ENCODE results near the gene EIF2A. TPM values are rescaled to one million over a fixed set of nuclear protein-coding genes. Genes with fewer than 3 reads are reported as not detected.
"Not testable (repeated sequence)": the region's sequence is repeated elsewhere in the genome, so short reads cannot be mapped to it uniquely, and the experiment has no call there.

Gene EIF2A
- total RNA-seq, 1 donor from 2014 or later: 165 TPM

GRCh38 chr3:150600647-150601530 lies 54.3 kb downstream of the EIF2A start:
- DNase-seq (ENCODE audit: low read depth in 2 of 2): not testable (repeated sequence)

DNA sequence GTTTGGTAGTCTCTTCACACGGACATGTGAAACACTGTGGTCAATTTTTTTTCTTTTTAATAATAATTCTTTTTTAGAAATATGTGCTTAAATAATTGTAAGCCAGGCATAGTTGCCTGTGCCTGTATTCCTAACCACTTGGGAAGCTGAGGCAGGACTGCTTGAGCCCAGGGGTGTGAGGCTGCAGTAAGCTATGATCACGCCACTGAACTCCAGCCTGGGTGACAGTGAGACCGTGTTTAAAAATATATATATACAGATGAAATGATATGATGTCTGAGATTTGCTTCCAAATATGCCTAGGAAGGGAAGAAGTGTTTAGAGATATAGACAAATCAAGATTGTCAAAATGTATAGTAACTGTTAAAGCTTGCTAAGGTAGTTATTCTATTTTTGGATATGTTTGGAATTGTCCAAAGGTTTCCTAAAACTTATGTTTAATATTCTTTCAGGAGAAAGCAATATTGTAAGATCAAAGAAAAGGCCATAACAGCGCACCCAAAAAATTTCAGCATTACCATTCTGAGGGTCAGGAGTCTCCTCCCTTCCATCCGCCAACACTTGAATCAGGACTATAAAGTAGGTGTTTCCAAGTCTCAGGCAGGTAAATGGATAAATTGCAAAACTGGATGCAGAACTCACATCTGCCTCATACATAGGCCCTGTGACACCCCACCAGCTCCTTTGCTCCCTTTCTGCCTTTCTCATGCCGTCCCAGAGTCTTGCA lies 56.0 kb downstream of the EIF2A start:
- no peak for DNase-seq (ENCODE audit: low read depth in 2 of 2)

GRCh38 chr3:150603153-150603979 lies 56.8 kb downstream of the EIF2A start, which contains the start of gene SELENOT:
TSS of gene SELENOT (plus strand) at chr3:150603321. CDS start at chr3:150603363, 42 bp downstream.
- peak; percentile 87 to 95 for DNase-seq (ENCODE audit: low read depth in 2 of 2)

DNA sequence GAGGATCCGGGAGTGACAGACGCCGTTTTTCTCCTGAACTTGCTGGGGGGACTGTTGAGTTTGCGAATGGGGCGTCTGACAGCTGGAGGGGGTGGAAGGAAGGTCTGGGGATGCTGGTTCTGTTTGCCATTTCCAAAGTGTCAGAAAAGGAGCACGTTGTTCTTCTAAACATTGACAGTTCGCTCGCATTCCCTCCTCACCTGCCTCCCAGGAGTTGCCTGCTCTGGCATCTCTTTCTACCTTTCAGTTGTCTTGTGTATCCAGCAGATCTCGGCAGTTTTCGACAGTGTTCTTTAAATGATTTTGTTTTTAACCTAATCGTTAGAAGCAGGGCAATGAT lies 57.4 kb downstream of the EIF2A start:
- no peak for DNase-seq (ENCODE audit: low read depth in 2 of 2)

GRCh38 chr3:150605998-150606641 lies 59.5 kb downstream of the EIF2A start:
- DNase-seq (ENCODE audit: low read depth in 2 of 2): no peak

GRCh38 chr3:150607267-150608065 lies 60.9 kb downstream of the EIF2A start:
- DNase-seq (ENCODE audit: low read depth in 2 of 2): no peak

DNA sequence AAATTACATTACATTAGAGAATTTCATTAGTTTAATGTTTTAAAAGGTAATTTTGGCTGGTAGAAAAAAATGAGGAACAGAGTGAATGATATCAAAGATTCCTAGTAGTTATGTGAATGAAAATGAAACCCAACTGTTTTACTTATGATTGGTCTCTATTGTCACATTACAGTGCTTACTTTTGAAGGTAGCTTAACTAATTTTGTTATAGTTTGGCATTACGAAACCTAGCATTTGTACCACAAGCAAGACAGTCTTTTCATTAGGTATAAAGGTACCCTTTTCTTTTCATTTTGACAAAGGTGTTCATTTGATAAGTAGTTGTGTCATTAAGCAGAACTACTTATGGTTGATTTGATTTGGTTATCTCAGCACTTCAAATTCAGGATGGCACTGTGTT lies 63.4 kb downstream of the EIF2A start:
- DNase-seq (ENCODE audit: low read depth in 2 of 2): no peak

GRCh38 chr3:150610785-150611184 lies 64.2 kb downstream of the EIF2A start:
- peak in 1 of 2 donors; percentile 18 for DNase-seq (ENCODE audit: low read depth in 2 of 2)

DNA sequence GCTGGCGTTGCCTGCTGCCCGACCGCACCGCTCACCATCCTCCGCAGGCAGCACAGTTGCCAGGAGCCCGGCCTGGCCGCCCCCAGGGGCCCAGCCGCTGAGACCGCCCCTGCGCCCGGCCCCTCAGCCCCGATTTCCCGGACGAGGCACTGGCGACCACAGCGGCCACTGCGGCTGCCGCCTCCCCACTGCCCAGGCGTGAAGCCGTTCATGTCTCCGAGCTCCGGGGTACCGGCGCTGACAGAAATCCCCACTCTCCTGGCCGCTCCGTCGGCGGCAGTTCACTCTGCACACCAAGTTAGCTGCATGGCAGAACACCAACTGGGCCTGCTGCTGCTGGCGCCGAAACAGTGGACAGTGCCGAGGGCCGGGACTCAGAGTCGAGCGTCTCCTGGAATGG lies 65.1 kb downstream of the EIF2A start:
- DNase-seq (ENCODE audit: low read depth in 2 of 2): no peak

GRCh38 chr3:150612494-150612893 lies 65.9 kb downstream of the EIF2A start:
- no peak for DNase-seq (ENCODE audit: low read depth in 2 of 2)

DNA sequence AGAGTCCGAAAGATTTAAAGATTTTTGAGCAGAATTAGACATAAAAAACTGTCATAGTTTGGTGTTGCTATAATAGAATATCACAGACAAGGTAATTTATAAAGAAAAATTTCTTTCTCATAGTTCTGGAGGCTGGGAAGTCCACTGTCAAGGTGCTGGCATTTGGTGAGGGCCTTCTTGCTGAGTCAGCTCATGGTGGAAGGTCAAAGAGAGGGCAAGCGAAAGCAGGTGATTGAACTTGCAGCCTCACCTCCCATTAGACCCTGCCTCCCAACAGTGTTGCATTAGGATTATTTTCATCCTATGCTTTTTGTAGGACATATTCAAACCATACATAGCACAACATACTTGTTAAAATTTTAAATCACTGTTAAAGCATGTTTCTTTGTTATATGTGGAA lies 66.4 kb downstream of the EIF2A start:
- DNase-seq (ENCODE audit: low read depth in 2 of 2): no peak

DNA sequence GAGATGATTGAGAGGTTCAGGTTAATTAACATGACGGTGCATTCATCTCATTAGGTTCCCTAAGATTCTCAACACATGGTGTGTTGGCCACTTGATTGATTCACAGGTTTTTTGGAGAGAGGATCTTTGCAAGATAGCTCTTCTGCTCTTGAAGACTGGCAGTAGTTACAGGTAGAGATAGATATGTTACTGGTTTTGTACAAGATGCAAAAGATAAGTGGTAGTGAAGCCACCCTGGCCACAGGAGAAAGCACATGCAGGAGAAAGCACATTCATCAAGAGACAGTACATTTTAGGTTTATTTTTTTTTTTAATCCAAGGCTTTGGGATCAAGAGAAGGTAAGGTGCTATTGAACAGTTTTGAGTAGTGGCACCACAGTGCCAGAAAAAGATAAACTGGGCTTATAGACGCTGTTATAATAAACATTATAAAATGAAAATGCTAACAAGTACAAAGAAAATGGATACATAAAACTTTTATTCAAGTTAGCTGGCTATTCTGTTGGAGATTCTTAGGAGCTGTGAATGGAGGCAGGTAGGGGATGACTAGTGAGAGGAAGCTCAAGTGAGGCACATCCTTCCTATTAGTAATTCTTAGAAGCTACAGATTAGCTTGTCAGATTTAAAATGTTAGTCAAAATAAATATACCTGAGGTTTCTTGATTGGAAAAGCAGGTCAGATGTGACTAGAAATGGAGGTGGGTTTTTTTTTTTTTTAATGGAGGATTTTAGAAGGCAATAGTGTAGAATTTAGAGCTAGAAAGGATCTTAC lies 67.3 kb downstream of the EIF2A start:
- DNase-seq (ENCODE audit: low read depth in 2 of 2): peak in 1 of 2 donors; percentile 50

DNA sequence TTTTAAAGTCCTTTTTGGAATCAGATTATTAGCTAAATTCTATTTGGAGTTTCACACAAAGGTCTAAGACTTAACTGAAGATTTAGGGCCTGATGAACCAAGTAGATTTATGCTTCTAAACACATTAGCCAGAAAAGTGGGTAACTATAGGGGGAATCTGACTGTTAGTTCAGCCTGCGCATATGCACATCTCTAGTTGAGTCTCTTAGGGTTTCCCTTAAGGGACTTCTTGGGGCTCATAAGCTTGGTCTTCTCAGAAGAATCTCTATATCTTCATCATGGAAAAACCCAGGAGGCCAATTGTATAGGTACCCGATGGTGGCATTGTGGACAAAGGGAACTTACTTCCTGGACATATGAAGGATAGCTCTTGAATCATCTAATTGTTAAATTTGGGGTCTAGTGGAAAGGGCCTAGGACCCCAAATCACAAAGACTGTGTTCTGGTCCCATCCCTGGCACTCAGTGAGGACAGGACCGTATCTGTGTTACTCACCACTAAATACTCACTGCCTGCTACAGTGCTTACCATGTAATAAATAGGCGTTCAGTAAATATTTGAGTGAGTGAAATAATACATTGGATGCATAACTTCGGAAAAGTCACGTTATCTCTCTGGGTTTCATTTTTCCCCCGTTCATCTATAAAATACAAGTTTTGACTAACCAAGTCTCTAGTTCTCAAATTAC lies 73.6 kb downstream of the EIF2A start:
- DNase-seq (ENCODE audit: low read depth in 2 of 2): no peak

DNA sequence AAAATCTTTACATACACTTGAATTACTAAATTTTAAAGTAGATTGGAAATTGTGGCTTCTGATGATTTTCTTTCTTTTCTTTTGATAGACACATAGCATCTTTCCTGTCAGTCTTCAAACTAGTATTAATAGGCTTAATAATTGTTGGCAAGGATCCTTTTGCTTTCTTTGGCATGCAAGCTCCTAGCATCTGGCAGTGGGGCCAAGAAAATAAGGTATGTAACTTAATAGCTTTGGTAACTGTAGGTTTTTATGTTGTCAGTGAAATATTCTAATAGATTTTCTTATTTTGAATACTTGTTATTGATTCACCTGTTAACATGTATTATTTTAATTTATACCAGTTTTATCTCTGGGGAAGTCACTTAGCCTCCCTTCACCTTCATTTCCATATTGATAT lies 76.4 kb downstream of the EIF2A start:
- peak in 1 of 2 donors; percentile 29 for DNase-seq (ENCODE audit: low read depth in 2 of 2)

DNA sequence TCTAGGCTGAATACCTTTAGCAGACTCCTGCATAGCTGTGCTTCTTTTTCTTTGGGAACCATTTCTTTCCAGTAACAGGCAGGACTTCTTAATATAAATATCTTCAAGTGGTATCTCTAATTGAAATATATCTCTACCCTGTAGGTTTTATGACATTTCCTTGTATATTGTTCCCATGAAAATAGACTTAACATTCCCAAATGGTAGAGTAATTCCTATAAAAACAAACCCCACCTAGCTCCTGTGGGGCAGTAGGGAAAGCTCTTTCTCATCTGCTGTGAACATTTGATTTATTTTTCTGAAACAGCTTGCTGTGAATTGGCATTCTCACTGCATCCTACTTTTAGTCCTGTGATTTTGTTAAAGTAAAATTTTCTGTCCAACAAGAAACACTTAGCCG lies 77.4 kb downstream of the EIF2A start:
- DNase-seq (ENCODE audit: low read depth in 2 of 2): no peak

DNA sequence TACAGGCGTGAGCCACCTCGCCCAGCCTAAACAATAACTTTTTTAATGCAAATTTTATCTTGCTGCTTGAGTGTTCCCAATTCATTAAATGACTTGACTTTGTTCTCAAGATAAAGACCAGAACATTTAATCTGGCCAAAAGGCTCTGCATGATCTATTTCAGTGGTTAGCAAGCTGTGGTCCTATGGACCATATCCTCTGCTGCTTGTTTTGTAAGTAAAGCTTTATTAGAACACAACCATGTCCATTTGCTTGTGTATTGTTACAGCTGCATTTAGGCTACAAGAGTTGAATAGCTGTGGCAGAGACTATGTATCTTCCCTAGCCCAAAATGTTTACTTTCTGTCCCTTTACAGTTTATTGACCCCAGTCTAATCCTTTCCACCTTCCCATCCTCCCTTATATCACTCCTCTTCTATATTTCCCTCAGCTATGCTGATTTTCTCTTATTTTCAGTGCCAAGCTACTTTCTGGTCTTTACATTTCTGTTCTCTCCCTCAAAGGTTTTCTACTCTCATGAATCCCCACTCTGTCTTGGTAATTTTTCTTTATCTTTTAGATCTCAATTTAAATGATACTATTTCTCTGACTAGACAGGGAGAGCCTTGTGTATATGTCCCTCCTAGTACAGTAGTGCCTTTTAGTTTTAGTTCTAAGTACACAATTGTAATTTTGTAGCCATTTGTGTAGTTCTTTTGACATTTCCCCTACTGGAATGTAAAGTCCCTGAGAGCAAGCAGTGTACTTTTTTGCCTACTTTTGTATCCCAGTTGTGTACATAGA lies 79.8 kb downstream of the EIF2A start:
- no peak for DNase-seq (ENCODE audit: low read depth in 2 of 2)

DNA sequence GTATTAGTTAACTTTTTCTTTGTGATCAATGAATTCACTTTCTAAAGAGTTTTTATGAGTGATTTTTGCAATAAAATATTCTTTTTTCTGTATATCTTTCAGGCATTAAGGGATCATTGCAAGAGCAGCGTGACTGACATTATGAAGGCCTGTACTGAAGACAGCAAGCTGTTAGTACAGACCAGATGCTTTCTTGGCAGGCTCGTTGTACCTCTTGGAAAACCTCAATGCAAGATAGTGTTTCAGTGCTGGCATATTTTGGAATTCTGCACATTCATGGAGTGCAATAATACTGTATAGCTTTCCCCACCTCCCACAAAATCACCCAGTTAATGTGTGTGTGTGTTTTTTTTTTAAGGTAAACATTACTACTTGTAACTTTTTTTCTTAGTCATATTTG lies 81.0 kb downstream of the EIF2A start:
- DNase-seq (ENCODE audit: low read depth in 2 of 2): no peak

DNA sequence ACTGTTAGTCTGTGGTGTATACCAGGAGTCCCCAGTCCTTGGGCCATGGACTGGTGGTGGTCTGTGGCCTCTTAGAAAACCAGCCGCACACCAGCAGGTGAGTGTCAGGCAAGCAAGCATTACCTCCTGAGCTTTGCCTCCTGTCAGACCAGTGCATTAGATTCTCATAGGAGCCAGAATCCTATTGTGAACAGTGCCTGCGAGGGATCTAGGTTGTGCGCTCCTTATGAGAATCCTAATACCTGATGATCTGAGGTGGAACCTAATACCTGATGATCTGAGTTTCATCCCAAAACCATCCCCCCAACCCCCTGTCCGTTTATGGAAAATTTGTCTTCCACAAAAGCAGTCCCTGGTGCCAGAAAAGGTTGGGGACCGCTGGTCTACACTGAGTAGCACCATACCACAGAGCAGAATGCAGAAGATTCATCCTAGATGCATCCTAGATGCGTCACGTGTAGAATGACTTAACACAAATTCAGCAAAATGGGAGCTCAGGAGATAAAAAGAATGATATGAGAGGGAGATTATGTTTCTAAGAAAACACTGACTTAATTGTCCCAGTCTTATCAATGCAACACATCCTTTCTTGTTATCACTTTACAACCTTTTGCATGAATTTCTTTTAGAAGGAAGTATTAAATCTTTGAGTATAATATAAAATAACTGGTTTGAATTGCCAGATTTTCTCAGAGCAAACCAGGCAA lies 85.1 kb downstream of the EIF2A start:
- no peak for DNase-seq (ENCODE audit: low read depth in 2 of 2)
